SW480 (cell line): Measurements from ENCODE around the gene NPHS1.
"Not testable (repeated sequence)": the region's sequence is repeated elsewhere in the genome, so short reads cannot be mapped to it uniquely, and the experiment has no call there.

Experiments
- DNase-seq: peaks from one replicate; pipeline ENCODE4 v3.0.0-alpha.2; 2016; ENCODE audit warnings: low spot score

NPHS1 gene

DNA sequence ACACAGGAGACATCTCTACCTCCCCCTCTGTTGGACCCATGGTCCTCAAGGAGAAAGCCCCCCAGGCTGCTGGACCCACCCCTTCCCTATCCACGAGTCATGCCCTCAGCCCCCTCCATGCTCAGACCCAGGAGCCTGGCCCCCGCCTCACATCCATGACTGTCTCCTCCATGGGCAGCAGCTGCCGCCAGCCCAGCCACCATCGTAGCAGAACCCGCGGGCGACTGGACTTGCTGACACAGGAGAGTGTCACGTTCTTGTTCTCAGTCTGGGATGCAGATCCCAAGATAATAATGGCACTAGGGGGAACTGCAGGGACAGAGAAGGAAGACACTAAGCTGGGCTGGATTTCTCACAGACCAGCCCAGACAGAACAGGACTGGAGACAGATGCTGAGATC is 3.8 kb downstream of the NPHS1 start:
- no peak for DNase-seq

DNA sequence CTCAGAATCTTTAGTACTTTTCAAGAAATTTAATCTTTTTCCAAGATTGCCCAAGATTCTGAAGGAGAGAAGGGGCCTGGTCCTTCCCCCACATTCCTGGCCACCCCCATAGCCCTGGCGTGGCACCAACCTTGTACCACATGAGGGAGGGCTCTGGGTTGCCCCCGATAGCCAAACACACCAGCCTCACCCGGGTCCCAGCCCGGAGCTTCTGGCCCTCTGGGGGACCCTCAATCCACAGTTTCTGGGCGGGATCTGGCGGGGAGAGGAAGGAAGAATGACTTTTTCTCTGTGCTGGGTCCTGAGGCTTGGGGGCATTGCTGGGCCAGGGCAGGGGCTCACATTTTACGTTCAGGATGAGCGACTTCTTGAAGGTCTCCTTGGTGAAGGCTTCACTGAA is 4.4 kb downstream of the NPHS1 start:
- DNase-seq: no peak

DNA sequence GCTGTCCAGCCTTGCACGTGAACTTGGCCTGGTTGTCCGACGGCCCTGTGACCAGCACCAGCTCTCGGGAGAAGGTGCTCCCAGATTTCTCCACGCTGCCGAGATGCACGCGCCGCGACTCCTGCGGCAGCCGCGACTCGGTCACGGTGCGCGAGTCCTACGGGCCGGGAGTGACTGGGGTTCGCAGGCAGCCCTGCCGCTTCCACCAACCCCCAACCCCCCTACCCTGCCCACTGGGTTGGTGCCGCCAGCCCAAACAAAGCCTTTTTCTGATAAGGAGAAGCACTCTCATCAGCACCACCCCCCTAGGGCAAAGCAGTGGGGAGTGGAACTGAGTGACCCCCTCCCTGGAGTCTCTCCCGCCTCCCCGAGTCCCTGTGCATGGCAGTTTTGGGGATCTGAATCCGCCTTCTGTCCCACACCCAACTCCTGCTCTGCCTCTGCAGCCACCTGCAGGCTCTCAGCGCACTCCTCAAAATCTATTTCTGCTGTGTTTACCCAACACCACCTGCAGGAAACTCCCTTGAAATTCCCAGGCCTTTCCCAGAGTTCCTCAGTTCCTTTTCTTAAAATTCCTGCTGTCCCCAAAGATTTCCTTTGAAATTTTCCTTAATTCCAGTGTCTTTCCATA is 6.2 kb downstream of the NPHS1 start:
- peak; percentile 74 for DNase-seq

DNA sequence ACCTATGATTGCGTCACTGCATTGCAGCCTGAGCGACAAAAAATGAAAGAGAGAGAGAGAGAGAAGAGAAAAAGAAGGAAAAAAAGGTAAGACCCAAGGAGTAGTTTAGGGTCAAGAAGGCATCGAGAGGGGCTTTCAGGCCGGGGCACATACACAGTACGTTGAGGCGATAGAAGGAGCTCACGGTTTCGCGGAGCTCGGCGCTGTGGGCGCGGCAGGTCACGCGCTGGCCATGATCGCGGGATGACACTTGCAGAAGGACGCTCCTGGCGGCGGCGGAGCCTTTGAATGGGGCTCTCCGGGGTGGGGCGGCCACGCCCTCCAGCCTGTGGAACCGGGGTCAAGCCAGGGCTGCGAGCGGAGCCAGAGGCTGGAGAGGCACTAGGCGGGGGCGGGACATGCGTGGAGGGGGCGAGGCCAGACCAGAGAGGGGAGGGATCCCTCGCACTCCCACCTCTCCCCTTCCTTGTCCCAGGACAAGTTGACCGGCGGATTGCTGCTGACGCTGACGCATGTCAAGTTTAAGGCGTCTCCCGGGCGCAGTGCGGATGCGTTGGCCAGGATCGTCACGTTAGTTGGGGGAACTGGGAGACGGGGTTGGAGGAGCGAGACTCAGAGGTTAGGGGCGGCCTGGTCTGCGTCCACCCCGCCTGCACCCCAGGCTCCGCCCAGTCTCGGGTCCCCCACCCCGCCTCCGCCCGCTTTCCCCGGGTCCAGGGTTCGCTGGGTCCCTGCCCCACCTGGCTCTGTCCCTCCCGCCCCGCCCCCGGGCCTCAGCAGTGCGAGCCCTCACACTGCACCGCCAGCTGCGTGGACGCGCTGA is 6.9 kb downstream of the NPHS1 start:
- peak; percentile 87 for DNase-seq

DNA sequence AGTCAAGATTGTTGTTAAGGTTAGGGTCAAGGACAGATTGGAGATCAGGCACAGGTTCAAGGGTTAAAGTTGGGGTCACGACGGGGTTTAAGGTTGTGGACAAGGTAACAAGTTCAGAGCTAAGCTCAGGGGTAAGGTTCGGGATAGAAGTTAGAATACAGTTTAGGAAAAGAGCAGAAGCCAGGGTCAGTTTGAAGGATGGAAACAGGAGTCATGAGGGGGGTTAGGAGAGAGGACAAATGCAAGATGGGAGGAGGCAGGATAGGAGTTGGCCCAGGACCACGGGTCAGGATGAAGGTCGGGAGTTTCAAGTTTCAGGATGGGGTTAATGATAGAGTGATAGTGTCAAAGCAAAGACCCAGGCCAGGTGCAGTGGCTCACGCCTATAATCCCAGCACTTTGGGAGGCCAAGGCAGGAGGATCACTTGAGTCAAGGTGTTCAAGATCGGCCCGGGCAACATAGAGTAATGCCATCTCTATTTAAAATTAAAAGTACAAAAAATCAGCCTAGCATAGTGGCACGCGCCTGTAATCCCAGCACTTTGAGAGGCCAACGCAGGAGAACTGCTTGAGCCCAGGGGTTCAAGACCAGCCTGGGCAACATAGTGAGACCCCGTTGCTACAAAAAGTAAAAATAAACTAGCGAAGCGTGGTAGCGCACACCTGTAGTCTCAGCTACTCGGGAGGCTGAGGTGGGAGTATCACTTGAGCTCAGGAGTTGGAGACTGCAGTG is 7.7 kb downstream of the NPHS1 start:
- DNase-seq: no peak

DNA sequence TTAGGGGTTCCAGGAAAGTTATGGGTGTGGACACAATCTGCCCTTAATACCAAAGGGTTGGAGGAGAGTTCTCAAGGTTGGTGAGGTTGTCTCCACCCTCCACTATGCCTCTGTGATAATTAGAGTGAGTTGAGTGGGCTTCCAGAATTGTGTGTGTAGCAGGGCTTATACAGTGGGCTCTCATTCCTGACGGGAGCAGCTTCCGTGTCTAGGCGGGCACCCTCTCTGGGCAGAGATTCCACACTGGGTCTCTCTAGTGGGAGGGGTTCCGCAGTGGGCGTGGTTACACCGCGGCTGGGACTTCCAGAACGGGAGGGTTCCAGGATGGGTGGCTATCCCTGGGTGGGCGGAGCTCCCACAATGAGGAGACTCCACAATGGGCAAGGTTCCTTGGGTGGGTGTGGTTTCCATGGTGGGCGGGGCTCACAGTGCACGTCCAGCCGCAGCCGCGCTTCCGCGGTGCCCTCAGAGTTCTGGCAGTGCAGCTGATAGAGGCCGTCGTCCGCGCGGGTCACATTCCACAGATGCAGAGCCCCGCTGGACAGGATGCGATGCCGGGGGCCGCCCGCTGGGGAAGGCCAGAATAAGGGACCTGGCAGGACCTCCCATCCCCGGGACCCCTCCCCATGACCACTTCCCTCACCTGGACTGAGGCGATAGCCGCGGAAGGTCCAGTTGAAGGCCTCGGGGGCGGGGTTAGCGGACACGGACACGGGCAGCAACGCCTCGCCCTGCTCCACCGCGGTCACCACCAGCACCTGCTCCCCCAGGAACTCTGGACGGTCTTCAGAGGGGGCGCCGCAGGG is 8.4 kb downstream of the NPHS1 start:
- DNase-seq: peak; percentile 85

DNA sequence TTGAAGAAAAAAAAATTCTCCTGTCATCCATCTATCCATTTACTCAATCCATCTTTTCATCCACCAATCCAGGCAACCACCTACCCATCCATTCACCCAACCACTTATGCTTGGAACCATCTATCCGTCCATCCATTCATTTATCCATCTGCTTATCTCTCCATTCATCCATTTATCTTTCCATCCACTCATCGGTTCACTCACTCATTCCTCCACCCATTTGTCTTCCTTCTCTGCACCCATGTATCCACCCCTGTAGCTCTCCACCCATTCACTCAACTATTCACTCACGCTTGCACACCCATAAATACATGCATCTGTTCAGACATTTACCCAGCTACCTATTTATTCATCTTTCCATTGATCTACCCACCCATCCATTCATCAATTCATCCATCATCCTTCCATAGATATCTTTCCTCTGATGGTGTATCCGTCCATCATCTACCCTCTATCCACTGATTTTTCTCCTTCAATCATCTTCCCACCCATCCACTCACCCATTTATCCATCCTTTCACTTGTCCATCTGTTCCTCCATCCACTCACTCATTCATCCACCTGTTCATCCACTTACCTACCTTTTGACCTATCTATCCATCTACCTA is 9.5 kb downstream of the NPHS1 start:
- no peak for DNase-seq

DNA sequence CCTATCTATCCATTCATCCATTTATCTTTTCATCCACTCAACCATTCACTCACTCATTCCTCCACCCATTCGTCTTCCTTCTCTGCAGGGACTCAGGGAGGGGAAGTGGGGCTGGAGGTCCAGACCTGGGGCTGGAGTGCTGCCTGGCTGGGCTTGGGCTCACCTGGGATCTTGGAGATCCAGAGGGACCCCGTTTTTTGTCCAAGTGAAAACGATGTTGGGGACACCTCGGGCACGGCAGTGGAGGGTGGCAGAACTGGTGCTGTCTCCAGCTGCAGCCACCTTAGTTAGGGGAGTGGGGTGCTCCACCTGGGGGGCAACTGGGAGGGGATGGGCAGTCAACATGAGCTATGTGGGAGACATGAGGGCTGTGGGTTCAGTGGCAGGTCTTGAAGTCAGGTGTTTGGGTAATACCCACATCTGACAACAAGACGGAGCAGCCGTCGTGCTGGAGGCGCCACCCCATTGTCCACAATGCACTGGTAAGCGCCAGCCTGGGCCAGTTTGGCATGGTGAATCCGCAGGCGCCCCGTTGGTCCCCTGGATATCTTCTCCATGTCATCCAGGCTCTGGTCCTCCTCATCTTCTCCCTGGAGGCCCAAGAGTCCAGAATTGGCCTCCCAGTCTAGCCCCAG is 10.2 kb downstream of the NPHS1 start:
- no peak for DNase-seq

DNA sequence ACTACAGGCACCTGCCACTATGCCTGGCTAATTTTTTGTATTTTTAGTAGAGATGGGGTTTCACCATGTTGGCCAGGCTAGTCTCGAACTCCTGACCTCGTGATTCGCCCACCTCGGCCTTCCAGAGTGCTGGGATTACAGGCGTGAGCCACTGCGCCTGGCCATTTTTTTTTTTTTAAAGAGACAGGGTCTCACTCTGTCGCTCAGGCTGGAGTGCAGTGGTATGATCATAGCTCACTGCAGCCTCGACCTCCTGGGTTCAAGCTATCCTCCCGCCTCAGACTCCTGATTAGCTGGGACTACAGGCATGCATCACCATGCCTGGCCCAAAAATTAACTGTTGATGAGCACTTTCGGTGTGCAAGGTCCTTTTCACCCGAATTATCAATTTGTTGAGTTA is 16.2 kb downstream of the NPHS1 start:
- not testable (repeated sequence) for DNase-seq

DNA sequence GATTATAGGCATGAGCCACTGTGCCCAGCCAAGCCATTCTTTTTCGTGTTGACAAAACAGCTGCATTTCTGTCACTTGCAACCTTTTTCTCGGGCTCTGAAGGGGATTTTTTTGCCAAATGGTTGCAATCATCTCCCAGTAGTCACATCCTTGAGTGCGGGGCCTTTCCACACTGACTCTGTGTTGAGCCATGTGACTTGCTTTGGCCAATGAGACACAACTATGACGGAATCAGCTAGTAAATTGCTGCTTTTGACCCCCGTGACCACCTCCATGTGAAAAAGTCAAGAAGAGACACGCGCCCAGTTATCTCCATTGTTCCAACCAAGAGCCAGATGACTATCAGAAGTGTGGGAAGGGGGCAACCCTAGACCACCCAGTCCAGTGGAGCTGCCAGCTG is 18.3 kb downstream of the NPHS1 start:
- no peak for DNase-seq

DNA sequence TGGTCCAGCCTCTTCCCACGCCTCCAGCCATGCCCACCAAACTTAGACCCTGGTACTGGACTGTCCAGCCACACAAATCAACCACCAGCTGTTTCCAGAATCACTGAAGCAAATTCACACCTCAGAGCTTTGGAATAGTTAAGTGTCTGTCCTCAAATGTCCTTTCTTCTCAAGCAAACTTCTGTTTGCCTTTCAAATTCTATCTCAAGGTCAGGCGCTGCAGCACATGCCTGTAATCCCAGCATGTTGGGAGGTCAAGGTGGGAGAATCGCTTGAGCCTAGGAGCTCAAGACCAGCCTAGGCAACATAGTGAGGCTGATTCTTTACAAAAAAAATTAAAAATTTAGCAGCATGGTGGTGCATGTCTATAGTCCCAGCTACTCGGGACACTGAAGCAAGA is 20.2 kb downstream of the NPHS1 start:
- DNase-seq: no peak

DNA sequence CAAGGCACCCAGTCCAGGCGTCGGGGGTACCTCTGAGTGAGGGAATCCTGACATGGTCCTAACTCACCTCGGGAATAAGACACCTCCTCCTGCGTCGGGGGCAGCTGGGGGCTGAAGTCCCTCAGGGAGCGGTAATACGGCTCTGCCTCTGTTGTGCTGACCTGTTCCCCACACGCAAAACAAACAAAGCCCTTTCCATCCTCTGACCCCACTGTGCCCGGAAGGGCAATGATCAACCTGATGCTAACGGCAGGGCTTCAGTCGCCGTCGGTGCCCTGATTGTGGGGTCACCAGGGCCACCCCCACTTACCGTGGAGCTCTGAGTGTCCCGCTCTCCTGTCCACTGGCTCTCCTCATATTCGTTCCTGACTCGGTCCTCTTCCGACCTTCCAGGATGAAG is 21.3 kb downstream of the NPHS1 start:
- DNase-seq: no peak

DNA sequence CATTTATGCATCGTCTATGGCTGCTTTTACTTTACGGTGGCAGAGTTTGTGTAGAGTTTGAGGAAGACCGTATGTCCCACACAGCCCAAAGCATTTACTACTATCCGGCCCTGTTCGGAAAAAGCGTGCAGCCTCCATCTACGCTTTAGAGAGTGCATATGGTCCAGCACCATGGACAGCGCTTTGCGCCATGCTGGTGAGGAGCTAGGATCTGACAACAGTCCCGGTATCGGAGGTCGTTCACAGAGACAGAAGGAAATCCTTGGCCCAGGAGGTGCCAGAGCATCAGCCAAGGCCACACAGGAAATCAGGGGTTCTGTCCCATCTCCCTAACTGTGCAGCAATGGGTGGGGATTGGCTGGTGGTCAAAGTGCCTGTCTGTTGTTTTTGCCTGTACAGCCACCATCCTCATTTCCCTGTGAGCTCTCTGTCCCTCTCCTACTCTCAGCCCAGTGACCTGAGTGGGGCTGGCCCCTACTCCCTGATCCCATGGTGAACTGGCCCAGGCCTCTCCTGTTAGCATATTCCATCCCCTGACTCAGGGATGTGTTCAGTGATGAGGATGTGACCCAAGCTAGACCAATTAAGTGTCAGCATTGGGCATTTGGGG is 23.5 kb downstream of the NPHS1 start:
- DNase-seq: no peak

DNA sequence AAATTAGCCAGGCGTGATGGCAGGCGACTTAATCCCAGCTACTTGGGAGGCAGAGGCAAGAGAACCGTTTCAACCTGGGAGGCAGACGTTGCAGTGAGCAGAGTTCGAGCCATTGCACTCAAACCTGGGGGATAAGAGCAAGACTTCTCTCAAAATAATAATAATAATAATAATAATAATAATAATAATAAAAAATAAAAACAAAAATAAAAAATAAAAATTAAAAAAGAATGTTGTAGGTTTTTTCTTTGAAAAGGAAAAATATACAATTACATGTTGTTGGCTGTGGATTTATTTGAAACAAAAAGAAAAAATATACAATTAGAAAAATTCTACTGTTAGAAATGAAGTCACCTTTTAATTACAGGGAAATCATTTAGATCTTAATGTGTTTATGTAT is 28.2 kb downstream of the NPHS1 start:
- no peak for DNase-seq

DNA sequence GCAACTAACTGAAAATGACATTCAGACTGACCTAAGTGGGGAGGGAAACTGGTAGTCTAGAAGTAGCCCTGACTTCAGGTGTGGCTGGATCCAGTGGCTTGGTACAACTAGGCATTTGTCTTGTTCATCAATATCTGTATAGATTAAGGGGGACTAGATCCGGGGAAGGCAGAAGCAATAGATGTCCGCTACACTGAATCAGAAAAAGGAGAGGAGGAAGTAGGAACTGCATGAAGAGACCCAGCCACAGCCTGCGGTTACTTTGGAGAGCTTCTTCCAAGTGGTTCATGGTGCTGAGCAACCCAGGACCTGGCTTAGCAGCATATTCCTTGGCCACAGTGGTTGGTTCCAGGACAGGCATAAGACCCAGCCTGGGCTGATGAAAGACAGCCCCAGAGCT is 29.7 kb downstream of the NPHS1 start:
- no peak for DNase-seq

DNA sequence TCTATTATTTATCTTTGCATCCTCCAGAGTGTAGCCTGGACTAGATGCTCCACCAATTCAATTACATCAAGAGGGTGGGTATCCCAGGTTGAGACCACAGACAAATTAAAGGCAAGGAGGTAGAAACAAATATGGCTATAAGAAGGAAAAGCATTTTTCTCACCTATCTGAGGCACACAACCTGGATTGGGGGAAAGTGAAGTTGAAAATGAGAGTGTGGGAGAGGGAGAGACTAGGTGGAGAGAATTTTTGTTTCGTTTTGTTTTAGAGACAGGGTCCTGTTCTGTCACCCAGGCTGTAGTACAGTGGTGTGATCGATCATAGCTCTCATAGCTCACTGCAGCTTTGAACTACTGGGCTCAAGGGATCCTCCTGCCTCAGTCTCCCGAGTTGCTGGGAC is 33.9 kb downstream of the NPHS1 start:
- DNase-seq: no peak

DNA sequence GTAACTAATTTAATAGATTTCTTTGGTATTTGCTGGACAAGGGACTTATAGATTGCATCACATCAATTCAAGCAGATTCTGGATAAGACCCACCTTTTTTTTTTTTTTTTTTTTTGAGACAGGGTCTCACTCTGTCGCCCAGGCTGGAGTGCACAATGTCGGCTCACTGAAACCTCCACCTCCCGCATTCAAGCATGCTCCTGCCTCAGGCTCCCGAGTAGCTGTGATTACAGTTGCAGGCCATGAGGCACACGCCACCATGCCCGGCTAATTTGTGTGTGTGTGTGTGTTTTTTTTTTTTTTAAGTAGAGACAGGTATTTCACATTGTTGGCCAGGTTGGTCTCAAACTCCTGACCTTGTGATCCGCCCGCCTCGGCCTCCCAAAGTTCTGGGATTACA is 35.5 kb downstream of the NPHS1 start:
- no peak for DNase-seq

DNA sequence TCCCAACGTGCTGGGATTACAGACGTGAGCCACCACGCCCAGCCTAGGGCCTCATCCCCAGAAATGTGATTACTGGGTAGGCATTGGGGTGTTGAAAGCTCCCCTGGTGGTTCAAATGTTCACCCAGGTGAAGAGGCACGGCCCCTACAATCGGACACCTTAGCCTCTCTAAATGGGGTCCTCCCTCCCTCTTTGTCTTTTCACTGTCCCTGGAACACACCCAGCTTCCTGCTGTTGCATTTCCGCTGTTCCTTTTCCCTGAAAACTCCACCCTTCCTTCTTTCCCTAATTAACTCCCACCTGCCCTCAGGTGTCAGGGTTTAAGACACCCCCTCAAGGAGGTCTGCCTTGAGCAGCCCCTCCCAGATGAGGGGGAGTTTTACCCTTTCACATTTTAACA is 36.0 kb downstream of the NPHS1 start:
- no peak for DNase-seq

DNA sequence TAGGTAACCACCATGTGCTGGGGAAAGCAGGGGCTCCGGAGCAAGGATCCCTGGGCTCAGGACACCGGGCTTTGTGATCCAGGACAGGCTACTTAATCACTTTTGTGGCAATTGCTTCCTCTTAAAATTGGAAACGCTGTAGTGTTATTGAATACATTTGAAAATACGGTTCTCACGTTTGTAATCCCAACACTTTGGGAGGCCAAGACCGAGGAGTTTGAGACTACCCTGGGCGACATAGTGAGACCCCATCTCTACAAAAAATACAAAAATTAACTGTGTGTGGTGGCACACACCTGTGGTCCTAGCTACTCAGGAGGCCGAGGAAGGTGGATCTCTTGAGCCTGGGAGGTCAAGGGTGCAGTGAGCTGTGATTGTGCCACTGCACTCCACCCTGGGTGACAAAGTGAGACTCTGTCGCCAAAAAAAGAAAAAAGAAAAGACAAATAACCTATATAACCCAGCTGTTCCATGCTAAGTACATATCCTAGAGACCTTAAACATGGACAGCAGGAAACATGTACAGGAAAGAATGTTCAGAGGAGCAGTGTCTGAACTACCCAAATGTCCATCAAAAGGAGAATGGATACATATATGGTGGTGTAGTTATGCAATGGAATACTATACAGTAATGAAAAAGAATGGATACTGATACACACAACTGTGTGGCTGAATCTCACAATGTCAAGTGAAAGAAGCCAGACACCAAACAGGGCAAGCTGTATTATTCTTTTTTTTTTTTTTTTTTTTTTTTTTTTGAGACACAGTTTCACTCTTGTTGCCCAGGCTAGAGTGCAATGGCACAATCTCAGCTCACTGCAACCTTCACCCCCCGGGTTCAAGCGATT is 39.0 kb downstream of the NPHS1 start:
- DNase-seq: no peak
